Ovary (tissue), 9 donors: Measurements from ENCODE around the gene DCTN3. TPM values are rescaled to one million over a fixed set of nuclear protein-coding genes. Genes with fewer than 3 reads are reported as not detected.
A peak's percentile ranks its signal among the peaks of the same experiment; 100 is the strongest.

Experiments
- DNase-seq, 5 donors: peaks; one replicate each; pipeline ENCODE4 v3.0.0-alpha.2; 2019 to 2020
- H3K27ac ChIP-seq, 2 donors: fragments of 200-600 bp; one replicate each; pipeline versions ENCODE4 v1.5.1 to v1.8.0; 2019 to 2022
- H3K27me3 ChIP-seq: fragments of 200-600 bp; one replicate; pipeline ENCODE4 v1.8.0; 2022
- H3K36me3 ChIP-seq: fragments of 200-600 bp; sonication (generic); one replicate; pipeline ENCODE4 v1.5.1; 2019
- H3K4me1 ChIP-seq: one replicate; pipeline ENCODE4 v1.8.1; 2013; ENCODE audit warnings: mild to moderate bottlenecking, moderate library complexity; ENCODE audit not compliant: insufficient read depth
- H3K4me3 ChIP-seq: fragments of 200-600 bp; sonication (generic); one replicate; pipeline ENCODE4 v1.5.1; 2017
- H3K9me3 ChIP-seq, 2 donors: fragments of 200-600 bp in 1 of 2; sonication (generic) in 1 of 2; one replicate each; pipeline versions ENCODE4 v1.5.1 to v1.8.1; 2013 to 2019; ENCODE audit warnings: mild to moderate bottlenecking in 1 of 2, moderate library complexity in 1 of 2
- CTCF ChIP-seq, 3 donors: fragments of 450-650 bp in 2 of 3; fragments of 200-600 bp in 1 of 3; IDR thresholded peaks; one replicate each; pipeline versions ENCODE4 v1.5.1 to v1.8.0; 2016 to 2022; ENCODE audit warnings: antibody characterized with exemption in 3 of 3, mild to moderate bottlenecking in 1 of 3
- EP300 ChIP-seq: sonication (generic); formaldehyde crosslinking; IDR thresholded peaks from one replicate; pipeline ENCODE4 v1.6.1; 2017; ENCODE audit warnings: antibody characterized with exemption
- POLR2A ChIP-seq: fragments of 450-650 bp; IDR thresholded peaks from one replicate; pipeline ENCODE4 v1.6.1; 2017; ENCODE audit warnings: antibody characterized with exemption, mild to moderate bottlenecking, moderate library complexity
- WGBS, 3 donors: extraction: QIAGEN DNeasy Blood & Tissue Kit in 1 of 3; methylation state at CpG; one replicate each; pipeline versions ENCODE4 v1.1.5 to v1.1.7; 2013 to 2017; 5-methylcytosine and 5-hydroxymethylcytosine counted together
- intact Hi-C, 4 donors: fragments of 100-400 bp; cut with DNase I; formaldehyde crosslinking; loops; one replicate each; pipeline versions ENCODE4 v1.11.0 to v1.15.1; 2022 to 2023
- polyA plus RNA-seq, 2 donors: library from polyadenylated mRNA; stranded (reverse); fragments of 200-250 nt in 1 of 2; fragments of 350-450 nt in 1 of 2; fragmentation: Illumina TruSeq in 1 of 2; extraction: RNeasy Lipid Tissue Mini Kit (QIAGEN cat#74804) in 1 of 2; gene quantifications; one replicate each; pipeline ENCODE4 v1.2.3, GENCODE V29; 2013 to 2014
- total RNA-seq, 7 donors: library from RNA; depleted of rRNA in 2 of 7; stranded (reverse); fragments of >200 nt in 2 of 7; fragmentation: NEBNext Ultra II Directional in 3 of 7; extraction: Animal tissue kit (Norgen Biotek cat#: 25700) in 3 of 7; gene quantifications; one replicate each; pipeline versions ENCODE4 v1.1.0 to v1.2.4, GENCODE V29; 2016 to 2023
- donor health status: DM: no; HTN: no; CAD: no; lungs with moderate emphysema.
- donor health status: DM: no; HTN: no; CAD: no.
- donor health status: Bipolar disorder and iron deficiency.
- donor health status: DM: yes; HTN: yes; CAD: no.
- donor health status: DM: no; HTN: no; CAD: no.
- donor health status: DM: yes; HTN: yes; CAD: no.

DCTN3 gene
- total and polyA plus RNA-seq, 9 donors = 56.4 to 106 (median 95.3) TPM

DNA sequence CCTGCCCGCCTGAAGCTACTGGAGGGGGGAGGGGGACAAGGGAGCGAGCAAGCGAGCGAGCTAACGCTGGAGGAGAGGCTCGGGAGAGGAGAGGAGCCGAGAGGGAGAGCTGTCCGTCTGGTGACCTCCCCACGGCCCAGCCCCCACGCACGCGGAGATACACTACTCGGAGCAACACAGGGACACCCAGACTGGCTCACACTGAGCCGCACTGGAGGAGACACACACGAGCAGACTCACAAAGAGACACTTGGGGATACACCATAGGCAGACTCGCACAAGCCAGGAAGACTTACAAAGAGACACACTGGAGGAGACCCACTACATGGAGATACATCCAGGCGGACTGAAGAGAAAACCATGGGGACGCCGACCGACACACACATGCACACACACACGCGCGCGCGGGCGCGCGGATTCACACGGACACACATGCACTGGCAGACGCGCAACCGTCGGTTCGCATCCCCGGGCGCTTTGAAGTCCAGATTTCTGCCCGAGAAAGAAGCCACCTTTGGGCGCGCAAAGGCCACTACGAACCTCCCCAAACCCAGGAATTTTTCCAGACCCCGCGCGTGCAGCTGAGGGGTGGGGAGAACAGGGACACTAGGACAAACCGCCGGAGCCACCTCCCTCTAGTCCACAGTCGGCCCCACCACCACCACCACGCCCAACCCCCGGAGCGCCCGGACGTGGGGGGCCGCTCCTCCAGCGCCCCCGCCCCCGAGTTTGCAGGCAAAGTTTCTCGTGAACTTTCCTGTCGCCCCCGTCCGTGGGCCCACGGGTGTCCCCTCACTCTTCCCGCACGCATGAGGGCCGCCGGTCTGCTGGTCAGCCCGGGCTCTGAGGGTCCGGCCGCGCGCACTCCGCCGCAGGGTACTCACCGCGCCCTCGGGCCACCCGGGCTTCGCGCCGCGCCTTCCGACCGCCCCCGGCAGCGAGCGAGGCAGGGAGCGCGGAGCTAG is 31.3 kb downstream of the DCTN3 start:
- peak in 1 of 5 donors; percentile 41 for DNase-seq

DNA sequence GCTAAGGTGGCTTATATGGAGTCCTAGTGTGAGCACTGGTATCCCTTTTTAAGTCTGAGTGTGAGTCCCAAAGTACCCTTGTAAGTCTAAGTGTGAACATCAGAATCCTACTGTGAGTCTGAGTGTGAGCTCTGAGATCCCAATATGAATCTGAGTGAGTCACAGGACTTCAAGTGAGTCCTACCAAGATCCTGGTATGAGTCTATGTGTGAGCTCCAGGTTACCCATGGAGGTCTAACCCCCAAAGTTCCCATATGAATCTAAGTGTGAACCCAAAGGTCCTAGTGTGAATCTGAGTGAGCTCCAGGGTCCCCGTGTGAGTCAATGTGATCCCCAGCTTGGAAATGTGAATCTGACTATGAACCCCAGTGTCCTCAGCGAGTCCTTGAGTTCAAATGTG is 33.0 kb downstream of the DCTN3 start:
- no peaks in the 10 kb centered on the region for H3K27me3 ChIP-seq
- TF ChIP-seq CTCF (IDR thresholded peaks at IDR 0.05) (no peak), EP300 (no peak), POLR2A (no peak)
- H3K4me3 ChIP-seq = no peak overlapping the region
- H3K4me1 ChIP-seq = peaks cover 3% of the 10 kb centered on the region
- WGBS, 3 donors = 73 to 94% (median 78%) methylated on average over 2 of the region's 2 CpGs
- H3K9me3 ChIP-seq = no peaks in the 10 kb centered on the region
- no peak for DNase-seq
- no peaks in the 10 kb centered on the region for H3K36me3 ChIP-seq
- no peak overlapping the region for H3K27ac ChIP-seq
- intact Hi-C loops = no loop called here

More for the DNA sequence above, 31.3 kb downstream of the DCTN3 start:
- Histone ChIP-seq H3K4me3 (peak overlapping the region; percentile 46), H3K4me1 (peaks cover 3% of the 10 kb centered on the region), H3K27ac (no peak overlapping the region), H3K36me3 (no peaks in the 10 kb centered on the region), H3K9me3 (no peaks in the 10 kb centered on the region), H3K27me3 (no peaks in the 10 kb centered on the region)
- 1 to 2% (median 2%) methylated on average over 77 to 86 of the region's 86 CpGs for WGBS, 3 donors
- intact Hi-C loops = no loop called here
- TF ChIP-seq EP300 (no peak), CTCF (IDR thresholded peaks at IDR 0.05) (no peak), POLR2A (no peak)

DNA sequence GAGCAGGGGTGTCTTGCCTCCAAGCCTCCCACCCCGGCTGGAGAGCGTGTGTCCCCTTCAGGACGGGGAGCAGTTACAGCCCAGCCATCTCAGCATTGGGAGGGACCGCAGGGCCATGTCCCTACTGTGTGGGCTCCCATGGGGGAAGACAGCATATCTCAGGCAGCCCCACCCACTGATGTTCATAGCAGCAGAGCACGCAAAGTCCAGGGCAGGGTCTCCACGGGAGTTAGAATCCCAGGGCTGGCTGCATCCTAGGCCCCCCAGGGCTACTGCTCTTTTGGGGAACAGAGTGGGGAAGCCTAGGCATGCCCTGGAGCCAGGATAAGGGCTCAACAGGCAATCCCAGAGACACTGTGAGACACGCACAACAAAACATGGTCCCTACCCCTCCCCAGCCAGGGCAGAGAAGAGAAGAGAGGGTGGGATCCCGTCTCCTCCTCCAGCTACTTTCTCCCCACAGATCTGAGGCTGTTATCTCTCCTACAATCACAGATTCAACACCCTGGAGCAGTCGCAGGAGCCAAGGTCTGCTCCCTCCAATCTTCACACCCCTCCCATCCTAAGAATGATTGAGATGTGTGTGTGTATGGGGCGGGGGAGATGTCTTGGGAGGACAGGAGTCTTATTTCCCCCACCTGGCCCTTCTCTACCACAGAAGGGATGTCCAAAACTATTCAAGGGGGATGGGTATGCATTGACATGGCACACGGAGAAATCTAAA is 34.2 kb downstream of the DCTN3 start:
- Histone ChIP-seq H3K27ac (no peak overlapping the region), H3K36me3 (no peaks in the 10 kb centered on the region), H3K4me1 (peaks cover 3% of the 10 kb centered on the region), H3K27me3 (no peaks in the 10 kb centered on the region), H3K4me3 (no peak overlapping the region), H3K9me3 (no peaks in the 10 kb centered on the region)
- TF ChIP-seq CTCF (IDR thresholded peaks at IDR 0.05) (no peak), POLR2A (no peak), EP300 (no peak)
- intact Hi-C loops = no loop called here
- DNase-seq = no peak
- whole genome bisulfite sequencing, 3 donors = 74 to 82% (median 80%) methylated on average over 11 of the region's 11 CpGs

DNA sequence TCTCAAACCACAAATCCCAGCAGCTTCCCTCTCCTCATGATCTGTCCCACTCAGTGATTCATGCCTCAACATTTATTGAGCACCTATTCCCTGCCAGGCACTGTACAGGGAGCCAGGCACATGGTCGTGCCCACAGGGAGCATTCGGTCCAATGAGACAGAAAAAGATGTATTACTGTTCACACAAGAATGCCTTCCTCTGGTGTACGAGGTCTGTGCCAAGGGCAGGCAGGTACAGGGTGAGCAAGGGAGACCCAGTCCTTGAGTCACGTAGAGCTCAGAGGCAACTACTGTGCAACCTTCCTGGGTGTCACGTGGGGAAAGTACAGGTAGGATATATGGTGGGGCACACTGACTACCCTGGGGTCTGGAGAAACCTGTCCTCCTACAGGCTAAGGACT is 35.3 kb downstream of the DCTN3 start:
- intact Hi-C loops = no loop called here
- no peak for DNase-seq

More for the DNA sequence above, 35.3 kb downstream of the DCTN3 start:
- TF ChIP-seq POLR2A (no peak), CTCF (IDR thresholded peaks at IDR 0.05) (no peak), EP300 (no peak)
- H3K36me3 ChIP-seq = no peaks in the 10 kb centered on the region
- H3K4me3 ChIP-seq = no peak overlapping the region
- no peaks in the 10 kb centered on the region for H3K9me3 ChIP-seq
- H3K4me1 ChIP-seq = peaks cover 1% of the 10 kb centered on the region
- no peak overlapping the region for H3K27ac ChIP-seq
- 83 to 88% (median 84%) methylated on average over 5 of the region's 5 CpGs for WGBS, 3 donors
- no peaks in the 10 kb centered on the region for H3K27me3 ChIP-seq
